Measurements from ENCODE around the gene NFRKB.

Gene NFRKB

GRCh38 chr11:129866311-129866710 lies 29.1 kb downstream of the NFRKB start:
- Histone ChIP-seq H3K4me1 (ENCODE audit: control insufficient read depth, insufficient read depth, low read length, poor library complexity, severe bottlenecking) (peaks cover 5% of the 10 kb centered on the region), H3K27me3 (replicated peaks; ENCODE audit: control insufficient read depth, insufficient read depth, low read length, poor library complexity, severe bottlenecking) (no peaks in the 10 kb centered on the region), H3K9me3 (ENCODE audit: control insufficient read depth, low read length) (no peaks in the 10 kb centered on the region), H3K4me3 (ENCODE audit: insufficient read depth, low read depth, low read length, poor library complexity, severe bottlenecking) (no peak overlapping the region), H3K27ac (ENCODE audit: insufficient read depth, low read length, poor library complexity, severe bottlenecking) (no peak overlapping the region), H3K36me3 (ENCODE audit: control insufficient read depth, insufficient read depth, low read length) (peaks cover 63% of the 10 kb centered on the region)
- DNase-seq, result no peak

GRCh38 chr11:129865701-129866100 lies 29.7 kb downstream of the NFRKB start:
- no peak overlapping the region for H3K27ac ChIP-seq (ENCODE audit: insufficient read depth, low read length, poor library complexity, severe bottlenecking)
- H3K36me3 ChIP-seq (ENCODE audit: control insufficient read depth, insufficient read depth, low read length), result peaks cover 63% of the 10 kb centered on the region
- no peaks in the 10 kb centered on the region for H3K27me3 ChIP-seq (replicated peaks; ENCODE audit: control insufficient read depth, insufficient read depth, low read length, poor library complexity, severe bottlenecking)
- H3K9me3 ChIP-seq (ENCODE audit: control insufficient read depth, low read length), result no peaks in the 10 kb centered on the region
- H3K4me1 ChIP-seq (ENCODE audit: control insufficient read depth, insufficient read depth, low read length, poor library complexity, severe bottlenecking), result peaks cover 11% of the 10 kb centered on the region
- DNase-seq, result no peak
- no peak overlapping the region for H3K4me3 ChIP-seq (ENCODE audit: insufficient read depth, low read depth, low read length, poor library complexity, severe bottlenecking)

GRCh38 chr11:129864811-129865210 lies 30.6 kb downstream of the NFRKB start:
- no peak overlapping the region for H3K27ac ChIP-seq (ENCODE audit: insufficient read depth, low read length, poor library complexity, severe bottlenecking)
- peaks cover 14% of the 10 kb centered on the region for H3K4me1 ChIP-seq (ENCODE audit: control insufficient read depth, insufficient read depth, low read length, poor library complexity, severe bottlenecking)
- no peaks in the 10 kb centered on the region for H3K27me3 ChIP-seq (replicated peaks; ENCODE audit: control insufficient read depth, insufficient read depth, low read length, poor library complexity, severe bottlenecking)
- no peak overlapping the region for H3K4me3 ChIP-seq (ENCODE audit: insufficient read depth, low read depth, low read length, poor library complexity, severe bottlenecking)
- H3K36me3 ChIP-seq (ENCODE audit: control insufficient read depth, insufficient read depth, low read length), result peaks cover 55% of the 10 kb centered on the region
- no peaks in the 10 kb centered on the region for H3K9me3 ChIP-seq (ENCODE audit: control insufficient read depth, low read length)
- DNase-seq, result no peak

GRCh38 chr11:129861702-129862522 lies 33.5 kb downstream of the NFRKB start:
- Histone ChIP-seq H3K9me3 (ENCODE audit: control insufficient read depth, low read length) (no peaks in the 10 kb centered on the region), H3K4me1 (ENCODE audit: control insufficient read depth, insufficient read depth, low read length, poor library complexity, severe bottlenecking) (peaks cover 19% of the 10 kb centered on the region), H3K27me3 (replicated peaks; ENCODE audit: control insufficient read depth, insufficient read depth, low read length, poor library complexity, severe bottlenecking) (no peaks in the 10 kb centered on the region), H3K27ac (ENCODE audit: insufficient read depth, low read length, poor library complexity, severe bottlenecking) (no peak overlapping the region), H3K4me3 (ENCODE audit: insufficient read depth, low read depth, low read length, poor library complexity, severe bottlenecking) (no peak overlapping the region), H3K36me3 (ENCODE audit: control insufficient read depth, insufficient read depth, low read length) (peaks cover 38% of the 10 kb centered on the region)
- DNase-seq, result no peak

- H3K36me3 ChIP-seq (ENCODE audit: control insufficient read depth, insufficient read depth, low read length), result peaks cover 6% of the 10 kb centered on the region
- H3K9me3 ChIP-seq (ENCODE audit: control insufficient read depth, low read length), result no peaks in the 10 kb centered on the region
- no peak overlapping the region for H3K27ac ChIP-seq (ENCODE audit: insufficient read depth, low read length, poor library complexity, severe bottlenecking)
- no peak overlapping the region for H3K4me3 ChIP-seq (ENCODE audit: insufficient read depth, low read depth, low read length, poor library complexity, severe bottlenecking)
- H3K4me1 ChIP-seq (ENCODE audit: control insufficient read depth, insufficient read depth, low read length, poor library complexity, severe bottlenecking), result peaks cover 34% of the 10 kb centered on the region
- DNase-seq, result no peak
- H3K27me3 ChIP-seq (replicated peaks; ENCODE audit: control insufficient read depth, insufficient read depth, low read length, poor library complexity, severe bottlenecking), result no peaks in the 10 kb centered on the region
Observed at GRCh38 chr11:129856036-129856435, 39.3 kb downstream of the NFRKB start.

- Histone ChIP-seq H3K27ac (ENCODE audit: insufficient read depth, low read length, poor library complexity, severe bottlenecking) (no peak overlapping the region), H3K27me3 (replicated peaks; ENCODE audit: control insufficient read depth, insufficient read depth, low read length, poor library complexity, severe bottlenecking) (no peaks in the 10 kb centered on the region), H3K4me3 (ENCODE audit: insufficient read depth, low read depth, low read length, poor library complexity, severe bottlenecking) (no peak overlapping the region), H3K9me3 (ENCODE audit: control insufficient read depth, low read length) (no peaks in the 10 kb centered on the region), H3K4me1 (ENCODE audit: control insufficient read depth, insufficient read depth, low read length, poor library complexity, severe bottlenecking) (peaks cover 27% of the 10 kb centered on the region), H3K36me3 (ENCODE audit: control insufficient read depth, insufficient read depth, low read length) (peaks cover 3% of the 10 kb centered on the region)
- DNase-seq, result no peak
Observed at GRCh38 chr11:129855086-129855485, 40.3 kb downstream of the NFRKB start.

GRCh38 chr11:129854232-129854805 lies 41.1 kb downstream of the NFRKB start:
- DNase-seq, result no peak
- H3K36me3 ChIP-seq (ENCODE audit: control insufficient read depth, insufficient read depth, low read length), result peaks cover 3% of the 10 kb centered on the region
- H3K27ac ChIP-seq (ENCODE audit: insufficient read depth, low read length, poor library complexity, severe bottlenecking), result peak overlapping the region; percentile 69
- H3K27me3 ChIP-seq (replicated peaks; ENCODE audit: control insufficient read depth, insufficient read depth, low read length, poor library complexity, severe bottlenecking), result no peaks in the 10 kb centered on the region
- H3K9me3 ChIP-seq (ENCODE audit: control insufficient read depth, low read length), result no peaks in the 10 kb centered on the region
- H3K4me3 ChIP-seq (ENCODE audit: insufficient read depth, low read depth, low read length, poor library complexity, severe bottlenecking), result no peak overlapping the region
- peaks cover 27% of the 10 kb centered on the region for H3K4me1 ChIP-seq (ENCODE audit: control insufficient read depth, insufficient read depth, low read length, poor library complexity, severe bottlenecking)

GRCh38 chr11:129853518-129854231 lies 41.7 kb downstream of the NFRKB start:
- DNase-seq, result peak; percentile 10 to 68 (median 55)
- Histone ChIP-seq H3K27ac (ENCODE audit: insufficient read depth, low read length, poor library complexity, severe bottlenecking) (peak overlapping the region; percentile 69), H3K9me3 (ENCODE audit: control insufficient read depth, low read length) (no peaks in the 10 kb centered on the region), H3K36me3 (ENCODE audit: control insufficient read depth, insufficient read depth, low read length) (peaks cover 3% of the 10 kb centered on the region), H3K4me3 (ENCODE audit: insufficient read depth, low read depth, low read length, poor library complexity, severe bottlenecking) (no peak overlapping the region), H3K4me1 (ENCODE audit: control insufficient read depth, insufficient read depth, low read length, poor library complexity, severe bottlenecking) (peaks cover 26% of the 10 kb centered on the region), H3K27me3 (replicated peaks; ENCODE audit: control insufficient read depth, insufficient read depth, low read length, poor library complexity, severe bottlenecking) (no peaks in the 10 kb centered on the region)

GRCh38 chr11:129852125-129852740 lies 43.1 kb downstream of the NFRKB start:
- peaks cover 3% of the 10 kb centered on the region for H3K36me3 ChIP-seq (ENCODE audit: control insufficient read depth, insufficient read depth, low read length)
- no peak for DNase-seq
- H3K4me3 ChIP-seq (ENCODE audit: insufficient read depth, low read depth, low read length, poor library complexity, severe bottlenecking), result no peak overlapping the region
- no peaks in the 10 kb centered on the region for H3K9me3 ChIP-seq (ENCODE audit: control insufficient read depth, low read length)
- peaks cover 23% of the 10 kb centered on the region for H3K4me1 ChIP-seq (ENCODE audit: control insufficient read depth, insufficient read depth, low read length, poor library complexity, severe bottlenecking)
- no peak overlapping the region for H3K27ac ChIP-seq (ENCODE audit: insufficient read depth, low read length, poor library complexity, severe bottlenecking)
- no peaks in the 10 kb centered on the region for H3K27me3 ChIP-seq (replicated peaks; ENCODE audit: control insufficient read depth, insufficient read depth, low read length, poor library complexity, severe bottlenecking)

Measured in effector memory CD4-positive, alpha-beta T cell (primary cell).